ENCODE measurements around the gene NLRP6.
"Not testable (repeated sequence)": the region's sequence is repeated elsewhere in the genome, so short reads cannot be mapped to it uniquely, and the experiment has no call there.

Gene NLRP6

DNA sequence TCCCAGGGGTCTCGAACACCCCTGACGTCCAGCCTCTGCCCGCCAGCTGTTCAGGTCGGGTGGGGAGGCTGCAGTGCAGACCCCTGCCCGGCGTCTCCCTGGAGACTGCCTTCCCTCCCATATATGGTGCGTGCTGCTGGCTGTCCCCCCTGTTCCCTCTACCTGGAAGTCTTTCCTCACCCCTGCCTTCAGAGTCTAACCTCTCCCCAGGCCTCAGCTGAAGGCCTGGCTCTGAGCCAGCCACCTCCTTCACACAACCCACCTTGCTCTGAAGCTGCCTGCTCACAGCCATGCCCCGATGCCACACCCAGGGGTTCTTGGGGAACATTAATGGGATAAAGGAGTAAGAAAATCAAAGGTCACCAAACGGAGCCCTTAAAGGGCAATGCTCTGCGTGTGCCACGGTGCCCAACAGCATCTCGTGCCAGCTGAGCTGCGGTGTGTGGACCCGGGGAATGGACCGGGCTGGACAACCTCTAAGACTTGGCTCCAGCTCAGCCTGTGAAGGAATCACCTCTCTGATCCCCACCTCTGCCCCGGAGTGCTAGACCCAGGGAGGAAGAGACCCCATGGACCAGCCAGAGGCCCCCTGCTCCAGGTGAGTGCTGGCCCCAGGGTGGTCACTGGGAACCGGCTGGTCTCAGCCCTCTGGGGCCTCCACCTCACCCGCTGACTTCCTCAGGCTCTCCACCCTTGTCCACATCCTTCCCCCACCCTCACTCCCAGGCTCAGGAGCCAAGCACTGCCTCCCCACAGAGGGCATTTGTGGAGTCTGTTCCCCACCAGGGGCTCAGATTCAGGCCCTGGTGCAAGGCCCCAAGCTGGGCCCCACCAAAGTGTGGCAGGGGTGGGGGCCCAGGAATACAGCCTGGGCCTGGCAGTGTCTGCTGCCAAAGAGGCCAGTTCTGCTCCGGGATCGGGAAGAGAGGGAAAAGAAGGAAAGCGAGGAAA, at the start of gene NLRP6:
Gene NLRP6 (plus strand): TSS at position 407 of the 951 bp plus-strand sequence. CDS start 163 bp downstream, at position 570.
- no peak for DNase-seq

DNA sequence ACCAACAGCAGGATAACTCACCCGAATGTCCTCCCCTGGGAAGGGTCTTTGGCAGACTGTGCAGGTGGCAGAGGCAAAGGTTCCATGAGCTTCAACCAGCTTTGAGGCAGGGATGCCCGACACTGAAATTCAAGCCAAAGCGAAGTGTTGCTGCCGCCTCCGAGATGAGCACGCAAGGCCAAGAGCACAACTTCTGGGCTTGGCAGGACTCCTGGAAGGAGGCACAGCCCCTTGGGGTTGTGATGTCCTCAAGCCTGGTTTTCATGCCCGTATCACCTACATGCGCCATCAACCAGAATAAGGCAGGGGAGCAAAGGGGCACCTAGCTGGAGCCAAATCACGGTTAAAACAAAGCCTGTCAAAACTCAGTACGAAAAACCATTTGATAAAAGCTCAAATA, 47.8 kb upstream of the NLRP6 start:
- DNase-seq, result no peak

DNA sequence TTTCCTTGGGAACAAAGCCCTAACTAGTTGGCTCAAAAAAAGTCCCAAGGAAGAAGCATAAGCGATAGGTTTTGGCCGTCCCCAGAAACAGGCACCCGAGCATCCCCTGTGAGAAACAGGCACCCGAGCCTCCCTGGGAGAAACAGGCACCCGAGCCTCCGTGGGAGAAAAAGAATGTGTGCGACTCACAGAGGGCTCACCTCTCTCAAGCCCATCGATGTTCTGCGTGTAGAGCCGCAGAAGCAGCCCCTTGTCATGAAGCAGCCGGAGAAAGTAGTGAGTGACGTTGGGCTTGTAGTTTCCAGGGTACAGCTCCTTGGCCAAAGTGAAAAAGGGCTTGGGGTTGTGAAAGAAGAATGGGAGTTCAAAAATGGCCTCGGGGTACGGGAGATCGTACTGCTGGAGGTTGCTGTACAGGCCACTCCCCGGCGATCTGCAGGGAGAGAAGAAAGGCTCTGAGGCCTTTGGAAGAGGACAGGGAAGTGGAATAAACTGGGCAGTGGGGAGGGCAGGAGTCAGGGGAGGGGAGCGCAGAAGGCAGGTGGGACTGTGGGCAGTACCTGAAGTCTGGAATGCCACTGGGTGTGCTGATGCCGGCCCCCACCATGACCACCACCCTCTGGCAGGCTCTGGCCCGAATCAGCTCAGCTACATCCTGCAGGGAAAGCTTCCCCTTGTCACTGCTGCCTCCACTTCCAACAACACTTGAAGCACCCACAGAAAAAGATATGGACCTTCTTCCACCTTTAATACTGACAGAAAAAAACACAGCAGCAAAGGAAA, 45.2 kb upstream of the NLRP6 start:
- no peak for DNase-seq

DNA sequence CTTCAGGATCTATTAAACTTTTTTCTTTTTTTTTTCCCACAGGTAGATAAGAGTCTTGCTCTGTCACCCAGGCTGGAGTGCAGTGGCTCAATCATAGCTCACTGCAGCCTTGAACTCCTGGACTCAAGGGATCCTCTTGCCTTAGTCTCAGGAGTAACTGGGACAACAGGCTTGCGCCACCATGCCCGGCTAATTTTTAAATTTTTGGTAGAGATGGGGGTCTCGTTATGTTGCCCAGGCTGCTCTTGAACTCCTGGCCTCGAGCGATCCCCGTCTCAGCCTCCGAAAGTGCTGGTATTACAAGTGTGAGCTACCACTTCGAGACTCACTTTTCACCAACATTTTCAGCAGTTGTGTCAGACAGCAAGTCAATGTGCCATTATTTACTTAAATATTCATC, 43.0 kb upstream of the NLRP6 start:
- DNase-seq, result no peak

DNA sequence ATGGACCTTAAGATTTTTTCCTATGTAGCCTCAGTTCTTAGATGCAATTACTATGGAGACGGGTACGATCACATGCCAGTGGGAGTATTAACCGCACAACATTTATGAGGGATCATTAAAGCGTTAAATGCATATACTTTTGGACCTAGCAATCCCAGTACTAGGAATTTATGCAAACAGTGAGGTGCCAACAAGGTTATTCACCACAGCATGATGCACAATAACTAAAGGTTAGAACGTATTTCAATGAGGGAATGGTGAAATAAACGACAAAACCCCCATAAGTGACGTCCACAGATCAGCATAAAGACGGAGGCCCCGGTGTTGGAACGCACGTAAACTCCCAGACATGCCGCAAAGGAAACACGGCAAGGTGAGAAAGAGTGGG, 42.6 kb upstream of the NLRP6 start:
- DNase-seq, result peak; percentile 60

DNA sequence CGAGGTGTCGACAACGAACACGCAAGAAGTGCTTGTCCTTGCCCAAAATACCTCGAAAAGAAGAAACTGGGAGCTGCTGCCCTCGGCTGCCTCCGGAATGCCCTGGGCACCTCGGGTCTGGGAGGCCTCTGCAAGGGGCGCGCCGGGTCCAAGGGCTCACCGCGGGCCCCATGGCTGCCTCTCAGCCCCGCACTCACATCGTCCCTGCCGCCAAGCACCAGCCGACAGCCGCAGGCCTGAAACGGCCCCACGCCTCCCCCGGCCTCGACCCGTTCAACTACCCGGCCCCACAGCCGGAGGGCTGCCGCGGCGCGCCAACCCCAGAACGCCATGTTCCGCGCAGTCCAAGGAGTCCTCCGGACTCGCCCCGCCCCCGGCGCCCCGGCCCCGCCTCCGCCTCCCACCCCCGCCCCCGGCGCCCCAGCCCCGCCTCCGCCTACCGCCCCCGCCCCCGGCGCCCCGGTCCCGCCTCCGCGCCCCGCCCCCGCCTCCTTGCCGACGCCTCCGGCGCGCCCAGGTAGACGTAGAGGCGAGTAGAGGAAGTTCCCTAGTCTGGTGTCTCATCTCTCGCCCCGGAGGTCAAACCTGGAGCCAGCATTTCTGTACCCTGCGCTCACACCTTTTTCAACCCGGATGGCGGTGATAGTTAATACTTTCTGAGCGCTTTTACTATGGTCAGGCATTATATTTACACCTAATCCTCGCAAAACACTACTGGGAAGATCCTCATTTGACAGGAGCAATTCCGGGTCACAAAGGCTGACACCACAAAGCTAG, 42.0 kb upstream of the NLRP6 start, which contains the start of gene SIRT3:
Gene SIRT3 (minus strand): TSS at position 346 of the 777 bp plus-strand sequence. CDS start 14 bp downstream, at position 332.
- DNase-seq, result peak; percentile 89

DNA sequence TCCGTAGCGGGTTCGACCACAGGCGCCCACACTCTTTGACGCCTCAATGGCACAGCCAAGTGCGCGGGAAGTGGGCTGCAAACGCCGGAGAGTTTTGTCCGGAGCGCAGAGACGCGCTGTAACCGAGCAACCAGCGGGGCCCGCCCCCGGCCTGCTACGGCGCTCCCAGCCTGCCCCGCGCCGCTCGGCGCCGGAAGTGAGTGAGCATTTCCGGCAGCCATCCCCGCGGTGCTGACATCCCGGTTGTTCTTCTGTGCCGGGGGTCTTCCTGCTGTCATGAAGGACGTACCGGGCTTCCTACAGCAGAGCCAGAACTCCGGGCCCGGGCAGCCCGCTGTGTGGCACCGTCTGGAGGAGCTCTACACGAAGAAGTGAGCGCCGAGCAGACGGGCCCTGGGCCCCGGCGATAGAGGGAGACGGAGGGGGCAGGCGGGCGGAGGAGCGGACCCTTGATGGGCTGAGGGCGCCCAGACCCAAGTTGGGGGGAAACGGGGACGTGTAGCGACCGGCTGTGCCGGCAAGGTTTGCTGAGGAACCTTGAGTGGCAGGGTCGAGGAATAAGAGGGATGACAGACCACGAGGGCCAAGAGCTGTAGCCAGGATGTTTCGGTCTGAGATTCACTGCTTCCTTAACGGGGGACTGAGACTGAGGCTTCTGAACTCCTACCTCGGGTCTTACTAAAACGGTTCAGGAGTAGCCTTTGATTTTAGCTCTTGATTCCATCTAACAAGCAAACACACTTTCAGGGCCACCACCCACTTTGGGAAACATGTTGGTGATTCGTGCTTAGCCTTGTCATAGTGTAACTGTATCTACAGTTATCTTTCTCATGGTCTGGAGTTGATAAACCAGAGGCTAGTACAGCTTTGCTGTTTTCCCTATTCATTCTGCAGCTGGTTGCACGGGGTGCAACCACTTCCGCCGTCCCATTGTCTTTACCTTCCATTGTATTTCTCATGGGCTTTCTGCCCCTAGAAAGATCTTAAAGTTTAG, 41.1 kb upstream of the NLRP6 start, which contains the start of gene PSMD13:
Gene PSMD13 (plus strand): TSS at position 203 of the 994 bp plus-strand sequence. CDS start 74 bp downstream, at position 277.
- peak; percentile 86 for DNase-seq

DNA sequence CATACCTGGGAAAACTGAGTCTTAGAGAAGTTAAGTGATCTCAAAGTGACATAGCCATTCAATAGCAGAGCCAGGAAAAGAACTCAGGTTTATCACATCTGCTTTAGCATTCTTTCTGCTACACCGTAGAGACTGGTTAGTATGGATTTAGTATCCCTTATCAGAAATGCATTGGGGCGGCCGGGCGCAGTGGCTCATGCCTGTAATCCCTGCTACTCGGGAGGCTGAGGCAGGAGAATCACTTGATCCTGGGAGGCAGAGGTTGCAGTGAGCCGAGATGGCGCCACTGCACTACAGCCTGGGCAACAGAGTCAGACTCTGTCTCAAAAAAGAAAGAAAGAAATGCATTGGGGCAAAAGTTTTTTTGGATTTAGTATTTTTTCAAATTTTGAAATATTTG, 39.9 kb upstream of the NLRP6 start:
- DNase-seq, result not testable (repeated sequence)

DNA sequence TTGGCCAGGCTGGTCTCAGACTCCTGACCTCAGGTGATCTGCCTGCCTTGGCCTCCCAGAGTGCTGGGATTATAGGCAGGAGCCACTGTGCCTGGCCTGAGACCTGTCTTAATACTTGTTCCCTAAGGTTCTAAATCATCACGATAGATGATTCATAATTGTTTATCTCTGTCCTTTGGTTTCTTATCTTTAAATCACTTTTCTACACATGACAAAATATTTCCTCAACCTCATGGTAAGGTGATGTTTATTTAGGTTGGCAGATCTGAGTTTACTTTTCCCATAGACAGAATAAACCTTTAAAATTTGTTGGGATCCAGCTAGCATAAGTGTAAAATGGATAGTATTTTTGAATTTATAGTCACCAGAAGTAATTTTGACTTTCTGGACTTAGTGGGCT, 37.9 kb upstream of the NLRP6 start:
- no peak for DNase-seq

DNA sequence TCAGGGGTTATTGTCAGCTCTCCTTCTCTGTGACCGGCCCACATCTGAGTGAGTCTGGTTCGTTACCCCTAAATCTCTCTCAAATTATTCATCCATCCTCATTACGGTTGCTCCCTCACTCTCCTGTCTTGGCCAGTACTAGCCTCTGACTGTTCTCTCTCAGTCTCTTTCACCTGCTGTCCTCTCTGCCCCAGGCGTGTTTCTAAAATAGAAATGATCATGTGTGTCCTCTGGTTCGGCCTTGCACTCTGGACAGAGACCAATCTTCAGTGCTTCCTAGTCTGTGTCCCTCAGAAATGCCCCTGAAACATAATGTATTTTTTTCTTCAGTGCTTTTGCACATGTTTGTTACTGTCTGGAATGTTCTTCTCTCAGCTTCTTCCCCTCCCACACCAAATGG, 36.6 kb upstream of the NLRP6 start:
- no peak for DNase-seq

DNA sequence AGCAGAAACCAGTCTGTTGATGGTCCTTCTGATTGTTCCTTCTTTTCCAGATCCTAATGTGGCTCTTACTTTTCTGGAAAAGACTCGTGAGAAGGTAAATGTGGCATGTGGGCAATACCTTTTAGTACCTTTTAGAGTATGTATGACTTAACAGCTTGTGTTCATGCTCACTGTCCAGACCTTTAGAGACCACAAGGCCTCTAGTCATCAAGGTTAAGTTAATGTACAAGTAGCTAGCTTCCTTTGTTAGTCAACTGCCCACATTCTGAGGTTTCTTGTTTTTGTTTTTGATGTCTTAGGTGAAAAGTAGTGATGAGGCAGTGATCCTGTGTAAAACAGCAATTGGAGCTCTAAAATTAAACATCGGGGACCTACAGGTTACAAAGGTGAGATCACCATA, 33.8 kb upstream of the NLRP6 start:
- DNase-seq, result no peak

DNA sequence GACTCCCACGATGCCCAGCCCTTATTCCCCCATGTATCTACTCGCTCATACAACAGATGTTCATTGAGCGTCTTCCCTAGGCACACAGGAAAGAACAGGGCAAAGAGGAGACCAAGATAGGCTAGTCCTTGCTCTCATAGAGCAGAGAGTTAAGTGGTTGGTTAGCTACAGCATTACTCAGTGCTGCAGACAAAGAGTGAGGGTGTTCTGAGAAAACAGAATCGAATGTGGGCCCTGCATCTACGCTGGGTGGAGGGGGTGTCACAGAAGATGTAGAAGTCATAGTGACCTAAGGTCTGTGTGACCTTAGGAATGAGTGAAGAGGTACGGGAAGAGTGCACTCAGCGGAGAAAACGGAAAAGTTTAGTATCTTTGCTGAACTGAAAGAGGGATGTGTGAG, 29.1 kb upstream of the NLRP6 start:
- no peak for DNase-seq

DNA sequence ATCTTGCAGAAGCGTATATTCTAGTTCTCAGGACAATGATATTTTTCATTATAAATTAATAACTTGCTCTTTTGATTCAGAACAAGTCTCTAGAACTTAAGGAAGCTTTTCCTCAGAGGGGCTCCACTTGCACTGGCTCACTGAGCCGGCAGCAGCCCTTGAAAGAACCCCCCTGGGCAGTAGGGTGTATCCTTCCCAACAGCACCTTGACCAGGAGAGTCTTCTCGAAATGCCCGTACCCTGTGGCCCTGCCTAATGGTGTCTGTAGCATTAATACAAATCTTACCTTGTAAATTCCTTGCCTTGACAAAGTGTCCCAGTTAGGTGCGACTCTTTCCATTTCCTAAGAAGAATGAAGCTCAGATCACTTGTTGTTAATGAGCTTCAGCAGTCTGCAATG, 27.9 kb upstream of the NLRP6 start:
- no peak for DNase-seq

DNA sequence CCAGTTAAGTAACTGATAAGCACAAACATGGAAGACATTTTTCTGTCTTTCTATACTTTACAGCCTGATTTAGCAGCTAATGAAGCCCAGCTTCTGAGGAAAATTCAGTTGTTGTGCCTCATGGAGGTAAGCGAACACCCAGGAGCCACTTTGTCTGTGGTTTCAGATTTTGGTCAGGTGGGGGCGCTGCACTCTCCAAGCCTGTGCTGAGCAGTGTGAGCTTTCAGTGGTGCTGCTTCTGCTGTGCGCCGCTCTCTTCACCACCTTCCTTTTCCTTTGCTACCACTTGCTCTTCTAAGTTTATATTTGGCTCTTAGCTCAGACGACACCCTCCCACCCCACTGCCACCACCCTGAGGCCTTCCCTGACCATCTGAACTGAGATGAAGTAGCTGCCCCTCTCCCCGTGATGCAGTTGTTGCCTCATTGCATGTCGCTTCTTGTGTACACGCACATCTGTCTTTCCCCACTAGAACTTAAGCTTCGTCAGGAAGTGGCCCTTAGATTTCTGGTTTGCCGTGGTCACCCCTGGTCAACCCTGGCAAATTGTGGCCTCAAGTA, 27.4 kb upstream of the NLRP6 start:
- DNase-seq, result peak; percentile 76

DNA sequence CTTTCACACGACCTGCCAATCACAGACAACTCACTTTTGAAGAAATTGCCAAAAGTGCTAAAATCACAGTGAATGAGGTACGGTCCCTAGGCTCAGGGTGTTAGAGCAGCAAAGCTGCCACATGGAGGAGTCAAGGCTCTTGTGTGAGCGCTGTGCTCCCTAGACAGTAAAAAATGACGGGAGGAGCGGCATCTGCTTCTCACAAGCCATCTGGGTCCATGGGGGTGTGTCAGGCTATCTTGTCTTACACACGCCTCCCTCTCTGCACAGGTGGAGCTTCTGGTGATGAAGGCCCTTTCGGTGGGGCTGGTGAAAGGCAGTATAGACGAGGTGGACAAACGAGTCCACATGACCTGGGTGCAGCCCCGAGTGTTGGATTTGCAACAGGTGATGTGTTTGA, 26.7 kb upstream of the NLRP6 start:
- DNase-seq, result no peak

DNA sequence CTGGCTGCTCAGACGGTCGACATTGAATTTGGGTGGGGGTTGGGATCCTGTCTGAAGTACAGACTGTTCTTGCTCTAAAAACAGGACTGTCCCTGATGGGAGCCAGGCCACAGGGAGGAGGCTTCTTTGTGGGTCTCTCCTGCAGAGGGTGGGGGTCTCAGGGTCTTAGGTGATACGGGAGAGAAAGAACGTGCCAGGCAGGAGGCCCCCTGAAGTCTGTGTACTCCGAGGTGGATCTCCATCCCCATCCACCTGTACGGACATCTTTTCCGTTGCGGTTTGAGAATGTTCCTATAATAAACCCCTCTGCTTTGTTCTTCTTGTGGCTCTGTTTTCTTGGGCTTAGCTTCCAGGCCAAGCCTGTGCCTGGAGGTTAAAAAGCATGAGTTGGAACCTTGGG, 25.5 kb upstream of the NLRP6 start:
- no peak for DNase-seq

DNA sequence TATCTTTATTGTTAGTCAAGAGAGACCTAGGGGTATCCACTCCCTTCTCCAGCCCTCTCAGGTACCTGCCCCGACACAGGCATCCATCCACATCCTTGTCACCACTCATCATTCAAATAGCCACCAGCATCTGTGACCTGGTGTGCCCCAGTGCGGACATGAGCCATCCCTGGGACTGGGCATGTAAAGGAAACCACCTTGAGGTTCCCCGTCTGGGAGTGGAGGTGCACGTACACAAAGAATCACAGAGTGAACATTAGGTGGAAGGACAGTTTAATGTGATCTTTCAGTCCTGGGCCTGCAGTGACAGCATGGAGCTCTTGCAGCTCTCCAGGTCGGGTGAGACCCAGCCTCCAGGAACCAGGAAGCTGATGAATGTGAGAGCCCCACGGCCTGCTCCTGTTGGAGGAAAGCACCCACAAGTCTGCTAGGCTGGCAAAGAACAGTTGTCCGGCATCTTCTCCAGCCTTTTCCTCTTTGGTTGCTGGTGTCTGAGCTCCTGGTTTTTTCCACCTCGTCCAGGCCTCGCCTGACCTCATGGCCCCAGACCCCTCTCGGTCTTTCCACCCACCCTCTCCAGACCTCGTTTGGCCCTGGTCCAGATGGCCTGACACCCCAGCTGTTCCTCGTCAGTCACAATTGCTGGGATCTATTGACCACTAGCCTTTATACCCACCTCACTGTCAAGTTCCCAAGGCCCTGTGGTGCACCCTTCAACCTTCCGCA, 24.9 kb upstream of the NLRP6 start:
- DNase-seq, result no peak

DNA sequence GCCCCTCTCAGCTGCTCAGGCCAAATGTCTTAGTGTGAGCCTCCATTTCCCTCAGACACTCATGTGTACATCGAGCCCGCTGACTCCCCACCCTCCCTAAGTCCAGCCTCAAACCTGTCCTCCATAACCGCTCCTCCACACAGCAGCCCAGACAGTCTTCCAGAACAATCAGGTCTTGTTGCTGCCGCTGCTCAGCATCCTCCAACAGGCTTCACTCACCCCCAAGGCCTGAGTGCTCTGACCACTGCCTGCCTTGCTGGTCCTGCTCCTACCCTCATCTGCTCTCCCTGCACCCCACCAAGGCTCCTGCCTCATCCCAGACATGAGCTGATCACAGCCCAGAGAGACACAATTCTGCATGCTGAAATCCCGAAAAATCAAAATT, 24.3 kb upstream of the NLRP6 start:
- DNase-seq, result no peak

DNA sequence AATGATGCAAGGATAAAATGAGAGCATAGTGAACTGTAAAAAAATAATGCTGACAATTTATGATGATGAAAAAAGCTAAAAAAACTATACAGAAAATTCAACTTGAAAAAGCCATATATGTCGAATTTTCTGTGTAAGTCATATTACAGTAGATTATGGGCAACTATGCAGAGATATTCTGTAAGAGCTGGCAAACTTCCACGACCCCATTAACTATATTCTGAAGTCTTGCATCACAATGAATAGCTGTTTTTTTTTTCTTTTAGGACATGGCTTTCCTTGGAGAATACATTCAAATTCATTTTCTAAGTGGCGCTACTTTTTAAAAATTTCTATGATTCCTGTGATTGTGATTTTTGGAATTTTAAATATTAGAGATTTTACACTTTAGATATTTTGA, 23.0 kb upstream of the NLRP6 start:
- DNase-seq, result no peak

DNA sequence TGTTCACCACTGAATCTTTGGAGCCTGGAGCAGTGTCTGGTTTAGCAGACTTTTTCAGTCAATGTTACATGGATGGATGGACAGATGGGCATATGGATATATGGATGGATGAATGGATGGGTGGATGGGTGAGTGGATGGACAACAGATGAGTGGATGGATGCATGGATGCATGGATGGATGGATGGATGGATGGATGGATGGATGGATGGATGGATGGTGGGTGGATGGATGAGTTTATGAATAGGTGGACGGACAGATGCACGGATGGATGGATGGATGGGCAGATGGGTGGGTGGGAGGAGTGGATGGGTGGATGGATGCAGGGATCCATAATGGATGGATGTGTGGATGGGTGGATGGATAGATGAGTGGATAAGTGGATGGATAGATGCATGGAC, 22.4 kb upstream of the NLRP6 start:
- no peak for DNase-seq
